HepG2 (cell line): Measurements from ENCODE around the gene NET1. TPM values are rescaled to one million over a fixed set of nuclear protein-coding genes. Genes with fewer than 3 reads are reported as not detected.

Experiments
- ATAC-seq: fragments of 200-7000 bp; cut with Tn5 transposase; 3 replicates; pipeline ENCODE4 v1.9.1; 2020; ENCODE audit warnings: mild to moderate bottlenecking, moderate library complexity
- Bru-seq: library from RNA; stranded (reverse); fragments of 400-500 nt; gene quantifications from one replicate; lab custom pipeline; 2021; lab: Mats Ljungman, UMichigan
- BruChase-seq, 2 experiments: library from RNA; stranded (reverse); fragments of 400-500 nt; gene quantifications; one replicate each; lab custom pipeline; 2021; lab: Mats Ljungman, UMichigan
- BruUV-seq: library from RNA; stranded (reverse); fragments of 400-500 nt; replicated peaks from 2 replicates; lab custom pipeline; 2021; lab: Mats Ljungman, UMichigan
- CTCF ChIA-PET: fragments of 300-600 bp; formaldehyde crosslinking; extraction: SDS; loops from one replicate; lab custom pipeline; 2021; ENCODE audit warnings: low total read pairs, inconsistent platforms, low intra/inter-chr PET ratio; lab: Yijun Ruan, JAX
- POLR2A ChIA-PET: fragments of 350-600 bp; sonication (Branson Sonifier 250); formaldehyde crosslinking; loops from one replicate; lab custom pipeline; 2020; ENCODE audit warnings: antibody characterized with exemption, inconsistent platforms; lab: Yijun Ruan, JAX
- DNase-seq: peaks from one replicate; pipeline ENCODE4 v3.0.0-alpha.2; 2015; ENCODE audit warnings: low spot score
- FAIRE-seq: peaks from 3 replicates; lab custom pipeline; 2011; peaks lifted over from hg19 to GRCh38; lab: Jason Lieb, UNC
- H2AFZ ChIP-seq: one replicate; pipeline ENCODE4 v1.6.1; 2011; ENCODE audit warnings: low read length, inconsistent platforms
- H3K27ac ChIP-seq: fragments of 300-600 bp; 3 replicates; pipeline ENCODE4 v1.8.0; 2011; ENCODE audit warnings: mixed run types, mild to moderate bottlenecking, mixed read lengths, low read length, inconsistent platforms; ENCODE audit not compliant: insufficient read depth; ENCODE audit errors: extremely low read length
- H3K27me3 ChIP-seq, 2 experiments: fragments of 200-600 bp in 1 of 2; 2 replicates in 1 of 2; 3 replicates in 1 of 2; pipeline versions ENCODE4 v1.6.0 to v1.8.0; 2011; ENCODE audit warnings: low read length in 2 of 2, mild to moderate bottlenecking in 2 of 2, moderate library complexity in 2 of 2, inconsistent platforms in 1 of 2; ENCODE audit not compliant: insufficient read depth in 2 of 2, control insufficient read depth in 1 of 2
- H3K36me3 ChIP-seq, 2 experiments: fragments of 200-600 bp in 1 of 2; replicated peaks in 1 of 2; 2 replicates in 1 of 2; 3 replicates in 1 of 2; pipeline versions ENCODE4 v1.5.1 to v1.8.0; 2011; ENCODE audit warnings: low read length in 2 of 2, inconsistent platforms in 1 of 2; ENCODE audit not compliant: insufficient read depth in 2 of 2, control insufficient read depth in 1 of 2
- H3K4me1 ChIP-seq: 2 replicates; pipeline ENCODE4 v1.5.1; 2012; ENCODE audit warnings: low read length, inconsistent platforms; ENCODE audit not compliant: insufficient read depth
- H3K4me2 ChIP-seq: 2 replicates; pipeline ENCODE4 v1.6.0; 2011; ENCODE audit warnings: low read depth, low read length, inconsistent platforms
- H3K4me3 ChIP-seq, 3 experiments: fragments of 200-600 bp in 1 of 3; sonication (generic), shearing (Covaris generic) in 1 of 3; replicated peaks in 1 of 3; 2 replicates each; pipeline ENCODE4 v1.5.1; 2011 to 2016; ENCODE audit warnings: low read length in 3 of 3, inconsistent platforms in 2 of 3, low read depth in 2 of 3, mild to moderate bottlenecking in 2 of 3, control low read depth in 1 of 3, mixed read lengths in 1 of 3; ENCODE audit not compliant: insufficient read depth in 1 of 3
- H3K79me2 ChIP-seq: one replicate; pipeline ENCODE4 v1.6.1; 2011; ENCODE audit warnings: low read length, inconsistent platforms; ENCODE audit not compliant: insufficient read depth
- H3K9ac ChIP-seq: 2 replicates; pipeline ENCODE4 v1.6.0; 2011; ENCODE audit warnings: mild to moderate bottlenecking, low read depth, low read length, inconsistent platforms; ENCODE audit not compliant: insufficient read depth
- H3K9me3 ChIP-seq: 2 replicates; pipeline ENCODE4 v1.5.1; 2012; ENCODE audit warnings: mild to moderate bottlenecking, low read length
- H4K20me1 ChIP-seq: 2 replicates; pipeline ENCODE4 v1.6.0; 2011; ENCODE audit warnings: inconsistent platforms, mild to moderate bottlenecking, low read length, moderate library complexity; ENCODE audit not compliant: insufficient read depth
- ARNT ChIP-seq: fragments of 450-650 bp; IDR thresholded peaks from 2 replicates; pipeline ENCODE4 v1.6.1; 2017
- FOXA1 ChIP-seq, 2 experiments: fragments of 450-650 bp in 1 of 2; sonication (generic) in 1 of 2; formaldehyde crosslinking in 1 of 2; IDR thresholded peaks; 2 replicates each; pipeline versions ENCODE4 v1.4.0 to v1.6.1; 2016 to 2020; ENCODE audit warnings: missing genetic modification reagents in 1 of 2
- GATAD1 ChIP-seq: IDR thresholded peaks from 2 replicates; pipeline ENCODE4 v1.6.1; 2016; ENCODE audit warnings: missing genetic modification reagents, missing compliant biosample characterization
- MED13 ChIP-seq: sonication (generic); formaldehyde crosslinking; IDR thresholded peaks from 2 replicates; pipeline ENCODE4 v1.5.0; 2020; ENCODE audit warnings: missing genetic modification reagents
- NFYC ChIP-seq: IDR thresholded peaks from 2 replicates; pipeline ENCODE4 v1.6.1; 2016; ENCODE audit warnings: missing genetic modification reagents, missing compliant biosample characterization
- PHF21A ChIP-seq: sonication (generic); formaldehyde crosslinking; IDR thresholded peaks from 2 replicates; pipeline ENCODE4 v1.5.0; 2020; ENCODE audit warnings: mild to moderate bottlenecking, missing genetic modification reagents
- RFX3 ChIP-seq: IDR thresholded peaks from 2 replicates; pipeline ENCODE4 v1.6.1; 2016; ENCODE audit warnings: missing biosample characterization, missing genetic modification reagents
- SKI ChIP-seq: fragments of 450-650 bp; IDR thresholded peaks from one replicate; pipeline ENCODE4 v1.6.1; 2018; ENCODE audit warnings: mild to moderate bottlenecking; ENCODE audit not compliant: partially characterized antibody
- ZNF180 ChIP-seq: sonication (generic); formaldehyde crosslinking; IDR thresholded peaks from 2 replicates; pipeline ENCODE4 v1.4.0; 2020; ENCODE audit warnings: low read depth, missing genetic modification reagents, borderline replicate concordance
- ZNF598 ChIP-seq: sonication (generic); formaldehyde crosslinking; IDR thresholded peaks from 2 replicates; pipeline ENCODE4 v1.5.1; 2020; ENCODE audit warnings: mild to moderate bottlenecking, missing genetic modification reagents, borderline replicate concordance
- ZSCAN30 ChIP-seq: sonication (generic); formaldehyde crosslinking; IDR thresholded peaks from 2 replicates; pipeline ENCODE4 v1.5.0; 2020; ENCODE audit warnings: mild to moderate bottlenecking, missing genetic modification reagents
- WGBS: methylation state at CpG from one replicate; pipeline ENCODE4 v1.1.6; 2017; ENCODE audit warnings: low lambda C conversion rate; 5-methylcytosine and 5-hydroxymethylcytosine counted together
- in situ Hi-C: cut with HindIII; loops from 2 replicates; pipeline ENCODE4 v1.10.0; 2017; ENCODE audit warnings: low pct_unique_long_range_greater_than_20kb; ENCODE audit not compliant: extremely low pct_ligation_motif_present
- intact Hi-C: fragments of 100-400 bp; cut with micrococcal nuclease; formaldehyde crosslinking; loops from one replicate; pipeline ENCODE4 v1.10.0; 2022; ENCODE audit not compliant: unreplicated experiment
- long read RNA-seq, 2 experiments: library from RNA in 1 of 2; library from polyadenylated mRNA in 1 of 2; stranded (forward) in 1 of 2; unstranded in 1 of 2; transcript quantifications; one replicate each; pipeline ENCODE4 v2.0.0, GENCODE V29; 2019 to 2022
- polyA minus RNA-seq, 3 experiments: library from RNA; depleted of rRNA, polyadenylated mRNA; stranded (reverse); fragments of >200 nt; gene quantifications; 2 replicates each; pipeline ENCODE4 v1.2.3, GENCODE V29; 2011; ENCODE audit warnings: low replicate concordance in 1 of 3
- polyA plus RNA-seq, 8 experiments: library from polyadenylated mRNA; depleted of rRNA in 3 of 8; stranded (reverse) in 7 of 8; unstranded in 1 of 8; fragments of >200 nt; fragmentation: Illumina TruSeq in 4 of 8; extraction: Trizol in 4 of 8; gene quantifications; 2 replicates each; pipeline versions ENCODE4 v1.2.1 to v1.2.3, GENCODE V29; 2011 to 2016; ENCODE audit warnings: low read depth in 4 of 8, missing spikeins in 1 of 8, mixed read lengths in 1 of 8; ENCODE audit not compliant: insufficient read depth in 1 of 8
- total RNA-seq, 5 experiments: library from RNA; depleted of rRNA; stranded (reverse); fragments of >200 nt; fragmentation: Illumina TruSeq; extraction: Trizol; gene quantifications; 2 replicates each; pipeline ENCODE4 v1.2.3, GENCODE V29; 2016; ENCODE audit warnings: low read depth in 1 of 5
- TF ChIP-seq, protein P1 (sequence below): sonication (generic); formaldehyde crosslinking; IDR thresholded peaks from 2 replicates; pipeline ENCODE4; 2020; ENCODE audit warnings: missing genetic modification reagents, mild to moderate bottlenecking, borderline replicate concordance

NET1 gene, protein sequence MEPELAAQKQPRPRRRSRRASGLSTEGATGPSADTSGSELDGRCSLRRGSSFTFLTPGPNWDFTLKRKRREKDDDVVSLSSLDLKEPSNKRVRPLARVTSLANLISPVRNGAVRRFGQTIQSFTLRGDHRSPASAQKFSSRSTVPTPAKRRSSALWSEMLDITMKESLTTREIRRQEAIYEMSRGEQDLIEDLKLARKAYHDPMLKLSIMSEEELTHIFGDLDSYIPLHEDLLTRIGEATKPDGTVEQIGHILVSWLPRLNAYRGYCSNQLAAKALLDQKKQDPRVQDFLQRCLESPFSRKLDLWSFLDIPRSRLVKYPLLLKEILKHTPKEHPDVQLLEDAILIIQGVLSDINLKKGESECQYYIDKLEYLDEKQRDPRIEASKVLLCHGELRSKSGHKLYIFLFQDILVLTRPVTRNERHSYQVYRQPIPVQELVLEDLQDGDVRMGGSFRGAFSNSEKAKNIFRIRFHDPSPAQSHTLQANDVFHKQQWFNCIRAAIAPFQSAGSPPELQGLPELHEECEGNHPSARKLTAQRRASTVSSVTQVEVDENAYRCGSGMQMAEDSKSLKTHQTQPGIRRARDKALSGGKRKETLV
- total RNA-seq (2016; rRNA removed; fragmentation: Illumina TruSeq; extraction: Trizol) (65.8 and 115 TPM in 2 replicates), polyA plus RNA-seq (2011; rRNA removed) (37.8 and 48.1 TPM in 2 replicates), polyA minus RNA-seq (2011; rRNA and poly(A)+ RNA removed; ENCODE audit: low replicate concordance) (47.1 and 69.7 TPM in 2 replicates), Bru-seq, nascent RNA (percentile 85 among the genes with signal in this experiment), BruChase-seq, experiment 1, labeled RNA remaining after a 6-hour chase (percentile 87 among the genes with signal in this experiment), BruChase-seq, experiment 2, labeled RNA remaining after a 2-hour chase (percentile 87 among the genes with signal in this experiment)
- 13.3 and 15.2 TPM in 2 replicates for total RNA-seq (2016; cell fraction: cytosol; rRNA removed; fragmentation: Illumina TruSeq; extraction: Trizol; ENCODE audit: low read depth)
- total RNA-seq (2016; cell fraction: insoluble cytoplasmic fraction; rRNA removed; fragmentation: Illumina TruSeq; extraction: Trizol): 67.1 and 111 TPM in 2 replicates
- 50.6 and 52.2 TPM in 2 replicates for total RNA-seq (2016; cell fraction: membrane; rRNA removed; fragmentation: Illumina TruSeq; extraction: Trizol)
- 56.7 and 60.2 TPM in 2 replicates for total RNA-seq (2016; cell fraction: nucleus; rRNA removed; fragmentation: Illumina TruSeq; extraction: Trizol)
- polyA plus RNA-seq (2011; cell fraction: cytosol; rRNA removed): 26.5 and 28.7 TPM in 2 replicates
- 19.8 and 22.7 TPM in 2 replicates for polyA plus RNA-seq (2011; cell fraction: nucleus; rRNA removed)
- polyA plus RNA-seq (2012): 43.1 and 50.0 TPM in 2 replicates
- 5.0 and 5.8 TPM in 2 replicates for polyA plus RNA-seq (2016; cell fraction: cytosol; fragmentation: Illumina TruSeq; extraction: Trizol; ENCODE audit: low read depth)
- polyA plus RNA-seq (2016; cell fraction: insoluble cytoplasmic fraction; fragmentation: Illumina TruSeq; extraction: Trizol; ENCODE audit: low read depth): 98.1 and 103 TPM in 2 replicates
- polyA plus RNA-seq (2016; cell fraction: membrane; fragmentation: Illumina TruSeq; extraction: Trizol; ENCODE audit: low read depth): 21.4 and 21.5 TPM in 2 replicates
- 56.7 and 57.9 TPM in 2 replicates for polyA plus RNA-seq (2016; cell fraction: nucleus; fragmentation: Illumina TruSeq; extraction: Trizol; ENCODE audit: insufficient read depth, low read depth)
- polyA minus RNA-seq (2011; cell fraction: cytosol; rRNA and poly(A)+ RNA removed): 79.5 and 93.0 TPM in 2 replicates
- polyA minus RNA-seq (2011; cell fraction: nucleus; rRNA and poly(A)+ RNA removed): 103 and 134 TPM in 2 replicates
- long read RNA-seq, experiment 1, transcript NET1-201 (12 exons, 3,402 nt): minor isoform, 9 of 58 reads
- long read RNA-seq, experiment 1, transcript NET1-202 (10 exons, 3,253 nt): major isoform, 33 of 58 reads
- long read RNA-seq, experiment 1, partial matches to known transcripts: 8 of 58 reads
- long read RNA-seq, experiment 1, other reads (novel, unspliced or antisense): 8 of 58 reads
- long read RNA-seq, experiment 2, transcript NET1-202 (10 exons, 3,253 nt): major isoform, 10 of 57 reads
- long read RNA-seq, experiment 2, partial matches to known transcripts: 44 of 57 reads
- long read RNA-seq, experiment 2, other reads (novel, unspliced or antisense): 1 of 57 reads

- H3K79me2 ChIP-seq: peaks cover 44% of the 10 kb centered on the region
- peak; percentile 80 for DNase-seq
- peak within 1 kb of the TSS; percentile 75 for H3K27ac ChIP-seq
- FAIRE-seq: peak; percentile 67
- H3K36me3 ChIP-seq: no peaks in the 10 kb centered on the region
- no peaks in the 10 kb centered on the region for H4K20me1 ChIP-seq
- peak within 1 kb of the TSS; percentile 83 to 92 (median 83) for H3K4me3 ChIP-seq
- no TSS peak for BruUV-seq
- peaks cover 0 to 10% of the 10 kb centered on the region in 2 experiments; a peak in 1 of 5 replicates for H3K27me3 ChIP-seq
- peak within 1 kb of the TSS; percentile 90 for H2AFZ ChIP-seq
- POLR2A ChIA-PET: no interaction called here
- peaks cover 1% of the 10 kb centered on the region; the same call in 1 of the 2 replicates for H3K9me3 ChIP-seq
- H3K4me2 ChIP-seq: peak within 1 kb of the TSS; percentile 92
- peak within 1 kb of the TSS; percentile 83 for H3K9ac ChIP-seq
- peaks cover 30% of the 10 kb centered on the region for H3K4me1 ChIP-seq
- in situ Hi-C loops (no loop called here), intact Hi-C loops (no loop called here)
- CTCF ChIA-PET: no interaction called here
- ATAC-seq: peak; percentile 98
- WGBS: under 1% methylated on average over 36 of the region's 48 CpGs
- no peak for TF ChIP-seq ZNF598 (CRISPR knock-in tag)
- no peak for TF ChIP-seq ZNF180 (CRISPR knock-in tag)
- TF ChIP-seq RFX3: peak; percentile 88
- TF ChIP-seq, protein P1, sequence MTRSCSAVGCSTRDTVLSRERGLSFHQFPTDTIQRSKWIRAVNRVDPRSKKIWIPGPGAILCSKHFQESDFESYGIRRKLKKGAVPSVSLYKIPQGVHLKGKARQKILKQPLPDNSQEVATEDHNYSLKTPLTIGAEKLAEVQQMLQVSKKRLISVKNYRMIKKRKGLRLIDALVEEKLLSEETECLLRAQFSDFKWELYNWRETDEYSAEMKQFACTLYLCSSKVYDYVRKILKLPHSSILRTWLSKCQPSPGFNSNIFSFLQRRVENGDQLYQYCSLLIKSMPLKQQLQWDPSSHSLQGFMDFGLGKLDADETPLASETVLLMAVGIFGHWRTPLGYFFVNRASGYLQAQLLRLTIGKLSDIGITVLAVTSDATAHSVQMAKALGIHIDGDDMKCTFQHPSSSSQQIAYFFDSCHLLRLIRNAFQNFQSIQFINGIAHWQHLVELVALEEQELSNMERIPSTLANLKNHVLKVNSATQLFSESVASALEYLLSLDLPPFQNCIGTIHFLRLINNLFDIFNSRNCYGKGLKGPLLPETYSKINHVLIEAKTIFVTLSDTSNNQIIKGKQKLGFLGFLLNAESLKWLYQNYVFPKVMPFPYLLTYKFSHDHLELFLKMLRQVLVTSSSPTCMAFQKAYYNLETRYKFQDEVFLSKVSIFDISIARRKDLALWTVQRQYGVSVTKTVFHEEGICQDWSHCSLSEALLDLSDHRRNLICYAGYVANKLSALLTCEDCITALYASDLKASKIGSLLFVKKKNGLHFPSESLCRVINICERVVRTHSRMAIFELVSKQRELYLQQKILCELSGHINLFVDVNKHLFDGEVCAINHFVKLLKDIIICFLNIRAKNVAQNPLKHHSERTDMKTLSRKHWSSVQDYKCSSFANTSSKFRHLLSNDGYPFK (CRISPR knock-in tag): peak; percentile 42; the same call in 1 of the 2 replicates
- no peak; the same call in 1 of the 2 replicates for TF ChIP-seq MED13 (CRISPR knock-in tag)
- TF ChIP-seq NFYC: peak; percentile 94
- no peak for TF ChIP-seq ZSCAN30 (CRISPR knock-in tag)
- TF ChIP-seq ARNT: no peak
- TF ChIP-seq SKI: no peak
- no peak for TF ChIP-seq FOXA1 (IDR thresholded peaks at IDR 0.05)
- no peak for TF ChIP-seq FOXA1 (CRISPR knock-in tag; IDR thresholded peaks at IDR 0.05)
- no peak for TF ChIP-seq GATAD1 (CRISPR knock-in tag)
- TF ChIP-seq PHF21A (CRISPR knock-in tag): no peak
These were observed at the start of gene NET1 for GRCh38 chr10:5412277-5412941. NET1 (plus strand) TSS chr10:5412557; CDS start chr10:5412693, 136 bp downstream.
